ENCODE results near the gene NXPH1.
"Not testable (repeated sequence)": the region's sequence is repeated elsewhere in the genome, so short reads cannot be mapped to it uniquely, and the experiment has no call there.

Gene NXPH1

DNA sequence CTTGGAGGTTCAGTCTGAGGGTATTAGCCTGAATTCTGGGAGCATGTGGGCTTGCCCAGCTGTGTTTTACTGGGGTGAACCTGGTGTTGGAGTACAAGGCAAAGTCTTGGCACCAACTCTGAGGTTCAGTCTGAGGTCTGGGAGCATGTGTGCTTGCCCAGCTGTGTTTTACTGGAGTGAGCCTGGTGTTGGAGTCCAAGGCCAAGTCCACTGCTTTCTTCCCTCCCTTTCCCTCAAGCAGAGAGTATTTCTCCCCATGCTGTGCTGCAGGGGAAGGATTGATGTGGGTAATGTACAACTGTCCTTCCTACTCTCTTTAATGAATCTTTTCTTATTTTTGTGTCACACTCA lies 236.1 kb downstream of the NXPH1 start:
- in situ Hi-C loops (cut with MboI; ENCODE audit: low sequenced_read_pairs), result no loop called here

DNA sequence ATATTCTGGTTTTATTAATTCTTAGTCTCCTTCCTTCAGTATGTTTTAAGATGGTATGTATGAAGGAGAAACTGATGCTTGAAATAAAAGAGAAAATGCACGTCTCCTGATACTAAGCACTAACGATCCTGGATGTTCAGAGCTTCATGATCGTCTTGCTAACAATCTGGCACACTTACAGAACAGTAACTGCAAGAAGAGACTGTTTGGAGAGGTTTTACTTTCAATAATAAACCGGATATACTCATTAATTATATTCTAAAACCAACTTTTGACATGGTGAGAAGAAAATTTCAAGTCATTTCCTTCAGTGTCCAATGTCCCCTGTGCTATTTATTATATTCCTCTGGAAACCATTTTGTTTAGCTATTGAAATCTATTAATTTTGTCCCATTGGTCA lies 251.0 kb downstream of the NXPH1 start:
- in situ Hi-C loops (cut with MboI; ENCODE audit: low sequenced_read_pairs), result no loop called here

DNA sequence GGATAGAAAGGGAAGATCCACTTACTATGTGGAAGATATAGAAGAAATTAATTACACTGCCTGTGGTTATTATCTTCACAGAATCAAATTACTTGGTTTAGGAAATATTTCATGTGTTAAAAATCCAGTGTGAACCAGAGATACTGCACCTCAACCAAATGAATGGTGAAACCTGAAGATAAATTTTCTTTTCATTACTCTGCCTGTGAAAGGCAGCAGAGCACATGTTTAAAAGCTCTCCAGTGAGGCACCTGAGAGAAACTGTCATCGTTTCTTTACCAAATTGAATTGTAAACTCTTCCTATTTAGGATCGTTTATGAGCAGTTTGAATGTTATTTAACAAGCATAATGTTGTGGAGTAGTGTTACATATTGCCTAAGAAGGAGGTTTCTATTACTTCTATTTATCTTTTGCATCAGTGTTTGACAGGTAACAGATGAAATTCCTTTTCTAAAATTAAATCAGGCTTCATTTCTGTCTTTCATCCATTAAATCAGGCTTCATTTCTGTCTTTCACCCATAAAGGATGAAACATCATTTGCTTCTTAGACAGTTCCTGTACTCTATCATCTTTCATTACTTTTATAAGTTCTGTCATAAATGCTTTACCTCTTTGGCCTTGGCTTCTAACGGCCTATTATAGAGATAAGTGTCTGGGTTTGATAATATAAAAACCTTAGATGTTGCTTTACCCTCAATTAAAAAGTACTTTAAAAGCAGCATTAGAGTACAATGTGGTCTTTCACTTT lies 266.6 kb downstream of the NXPH1 start:
- in situ Hi-C loops (cut with MboI; ENCODE audit: low sequenced_read_pairs), result no loop called here

DNA sequence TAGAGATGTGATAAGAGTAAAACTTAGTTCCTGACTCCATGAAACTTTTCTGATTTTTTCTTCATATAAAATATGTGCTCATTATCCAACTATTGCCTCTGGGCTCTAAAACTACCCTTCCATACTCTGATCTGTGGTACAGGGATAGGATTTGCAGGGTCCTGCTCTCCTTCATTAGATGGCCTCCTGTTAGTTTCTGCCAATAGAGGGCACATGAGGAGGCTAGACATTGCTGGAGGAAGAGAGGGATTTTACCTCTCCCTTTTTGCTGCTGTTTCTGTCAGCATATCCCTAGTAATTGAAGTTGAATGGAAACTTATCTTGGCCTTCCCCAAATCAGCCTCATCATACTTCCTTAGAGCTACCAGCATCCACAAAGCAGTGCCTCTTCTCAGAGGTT lies 269.4 kb downstream of the NXPH1 start:
- in situ Hi-C loops (cut with MboI; ENCODE audit: low sequenced_read_pairs), result no loop called here

DNA sequence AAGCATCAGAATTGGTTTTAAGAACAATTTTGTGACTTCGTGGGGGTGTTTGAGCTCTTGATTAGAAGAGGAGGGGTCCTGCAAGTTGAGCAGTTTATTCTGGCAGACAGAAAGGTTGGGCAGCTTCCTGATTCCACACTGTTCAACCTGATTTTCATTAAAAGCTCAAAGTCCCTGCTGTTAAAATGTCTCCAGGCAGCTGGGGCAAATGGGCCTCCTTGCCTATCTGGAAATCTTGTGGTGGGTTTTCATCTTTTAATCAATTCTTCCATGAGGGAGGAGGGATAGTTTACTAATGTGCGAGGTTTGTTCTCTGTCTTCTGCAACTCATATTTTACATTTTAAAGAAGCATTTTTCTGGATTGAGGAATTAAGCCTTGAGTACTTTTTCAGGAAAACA lies 276.7 kb downstream of the NXPH1 start:
- in situ Hi-C loops (cut with MboI; ENCODE audit: low sequenced_read_pairs), result no loop called here

DNA sequence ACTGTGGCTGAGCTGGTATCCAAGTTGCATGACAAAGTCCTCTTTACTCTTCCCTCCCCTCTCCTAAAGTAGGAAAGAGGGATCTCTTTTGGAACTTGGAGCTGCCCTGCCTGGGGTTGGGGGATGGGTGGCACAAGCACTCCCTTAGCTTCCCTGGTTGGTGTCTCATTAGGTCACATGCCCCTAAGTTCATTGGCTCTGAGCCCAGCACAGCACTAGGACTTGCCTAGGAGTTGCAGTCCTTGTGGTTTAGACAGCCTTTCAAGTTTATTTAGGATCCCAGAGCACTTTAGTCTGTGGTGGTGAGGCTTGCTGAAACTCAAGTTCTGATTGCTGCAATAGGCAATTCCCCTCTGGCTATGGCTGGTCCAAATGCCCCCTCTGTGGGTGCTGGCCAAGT lies 281.4 kb downstream of the NXPH1 start:
- in situ Hi-C loops (cut with MboI; ENCODE audit: low sequenced_read_pairs), result no loop called here

DNA sequence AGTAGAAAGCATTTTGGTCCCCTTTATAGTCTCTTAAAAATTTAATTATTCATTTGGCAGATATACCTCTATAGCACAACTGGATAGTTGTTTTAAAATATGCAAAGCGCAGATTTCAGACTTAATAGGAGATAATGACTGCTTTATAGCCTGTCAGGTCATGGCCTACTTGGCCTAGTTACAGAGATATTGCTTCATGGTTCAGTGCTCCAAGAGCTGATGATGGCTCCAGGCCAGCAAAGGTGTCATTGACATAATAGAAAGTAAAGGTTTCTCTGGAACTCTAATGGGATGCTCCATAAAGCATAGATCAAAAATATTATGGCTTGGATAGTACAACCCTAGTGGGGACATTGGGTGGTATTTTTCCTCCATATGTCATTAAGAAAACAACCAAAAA lies 285.7 kb downstream of the NXPH1 start:
- in situ Hi-C loops (cut with MboI; ENCODE audit: low sequenced_read_pairs), result no loop called here

DNA sequence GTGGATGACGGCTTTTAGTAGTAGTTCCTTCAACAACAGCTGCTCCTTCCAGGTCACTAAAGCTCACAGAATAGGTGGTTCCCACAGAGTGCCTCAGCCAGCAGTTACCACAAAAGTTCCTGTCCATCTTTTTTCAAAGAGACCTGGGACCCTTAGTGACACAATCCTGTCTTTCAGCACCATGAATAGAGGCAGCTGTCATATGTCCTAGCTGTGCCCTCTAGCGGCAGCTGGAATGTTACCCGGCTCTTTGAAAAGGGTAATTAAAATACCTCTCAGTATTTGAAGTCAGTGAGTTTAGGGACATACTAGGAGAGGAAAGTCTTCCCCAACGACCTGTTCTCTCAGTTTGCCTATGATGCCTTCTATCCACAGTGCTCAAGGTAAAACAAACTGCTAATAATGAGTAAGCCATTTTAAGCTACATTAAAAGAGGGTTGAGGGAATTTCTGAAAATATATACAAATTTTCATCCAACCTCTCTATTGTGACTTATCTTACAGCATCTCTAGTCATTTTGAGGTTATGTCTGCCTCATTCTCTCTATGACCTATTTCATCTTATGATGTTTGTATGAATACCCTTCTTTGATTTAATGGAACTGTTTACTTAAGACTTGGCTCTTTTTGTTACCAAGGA lies 290.8 kb downstream of the NXPH1 start:
- in situ Hi-C loops (cut with MboI; ENCODE audit: low sequenced_read_pairs), result no loop called here

DNA sequence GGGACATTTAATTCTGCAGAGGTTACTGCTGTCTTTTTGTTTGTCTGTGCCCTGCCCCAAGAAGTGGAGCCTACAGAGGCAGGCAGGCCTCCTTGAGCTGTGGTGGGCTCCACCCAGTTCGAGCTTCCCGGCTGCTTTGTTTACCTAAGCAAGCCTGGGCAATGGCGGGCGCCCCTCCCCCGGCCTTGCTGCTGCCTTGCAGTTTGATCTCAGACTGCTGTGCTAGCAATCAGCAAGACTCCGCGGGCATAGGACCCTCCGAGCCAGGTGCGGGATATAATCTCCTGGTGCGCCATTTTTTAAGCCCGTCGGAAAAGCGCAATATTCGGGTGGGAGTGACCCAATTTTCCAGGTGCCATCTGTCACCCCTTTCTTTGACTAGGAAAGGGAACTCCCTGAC lies 298.3 kb downstream of the NXPH1 start:
- in situ Hi-C loops (cut with MboI; ENCODE audit: low sequenced_read_pairs), result not testable (repeated sequence)

DNA sequence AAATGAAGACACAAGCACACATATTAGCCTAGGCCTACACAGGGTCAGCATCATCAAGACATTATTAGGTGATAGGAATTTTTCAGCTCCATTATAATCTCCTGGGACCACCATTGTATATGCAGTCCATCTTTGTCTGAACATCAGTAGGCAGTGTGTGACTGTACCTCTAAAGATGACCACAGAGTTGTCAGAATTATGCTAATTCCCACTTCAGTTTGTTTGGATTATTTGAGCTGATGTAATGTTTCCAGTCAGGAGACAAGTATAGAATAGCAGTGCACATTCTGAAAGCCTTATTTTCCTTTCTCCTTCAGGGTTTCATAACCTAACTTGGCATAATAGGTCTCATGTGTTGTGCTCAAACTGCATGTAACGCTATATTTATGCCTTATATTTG lies 306.4 kb downstream of the NXPH1 start:
- in situ Hi-C loops (cut with MboI; ENCODE audit: low sequenced_read_pairs), result no loop called here

DNA sequence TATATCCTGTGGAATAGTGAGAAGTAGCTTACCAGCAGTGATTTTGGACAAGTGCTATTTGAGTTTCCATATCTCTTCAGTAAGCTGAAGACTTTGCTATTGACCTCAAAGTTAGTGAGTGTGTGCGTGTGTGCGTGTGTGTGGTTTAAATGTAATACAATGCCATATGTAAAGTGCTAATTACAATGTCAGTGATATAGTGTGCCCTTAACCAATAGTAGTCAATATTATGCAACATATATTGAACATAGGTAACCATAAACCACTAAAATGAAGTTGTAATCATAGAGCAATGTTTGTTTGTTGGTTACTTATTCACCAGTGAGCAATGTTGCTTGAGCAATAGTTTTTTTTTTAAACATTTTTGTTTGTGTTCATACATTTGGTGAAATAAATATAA lies 309.4 kb downstream of the NXPH1 start:
- in situ Hi-C loops (cut with MboI; ENCODE audit: low sequenced_read_pairs), result no loop called here

DNA sequence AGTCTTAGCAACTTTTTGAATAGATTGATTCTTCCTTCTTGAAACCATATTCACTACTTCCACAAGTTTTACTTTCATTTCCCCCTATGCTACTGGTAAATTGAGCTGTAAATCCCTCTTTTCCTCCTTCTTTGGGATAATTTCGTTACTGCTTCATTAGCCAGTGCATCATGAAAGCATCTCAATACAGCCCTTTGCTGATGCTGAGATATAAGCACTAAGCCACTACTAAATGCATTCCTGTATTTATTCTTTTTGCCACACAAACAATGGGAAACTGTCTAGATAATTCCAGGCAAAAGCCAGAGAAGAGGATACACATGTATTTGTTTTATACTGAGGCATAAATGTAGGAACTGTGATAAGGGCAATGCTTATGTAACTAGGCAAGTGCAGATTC lies 313.9 kb downstream of the NXPH1 start:
- in situ Hi-C loops (cut with MboI; ENCODE audit: low sequenced_read_pairs), result no loop called here

DNA sequence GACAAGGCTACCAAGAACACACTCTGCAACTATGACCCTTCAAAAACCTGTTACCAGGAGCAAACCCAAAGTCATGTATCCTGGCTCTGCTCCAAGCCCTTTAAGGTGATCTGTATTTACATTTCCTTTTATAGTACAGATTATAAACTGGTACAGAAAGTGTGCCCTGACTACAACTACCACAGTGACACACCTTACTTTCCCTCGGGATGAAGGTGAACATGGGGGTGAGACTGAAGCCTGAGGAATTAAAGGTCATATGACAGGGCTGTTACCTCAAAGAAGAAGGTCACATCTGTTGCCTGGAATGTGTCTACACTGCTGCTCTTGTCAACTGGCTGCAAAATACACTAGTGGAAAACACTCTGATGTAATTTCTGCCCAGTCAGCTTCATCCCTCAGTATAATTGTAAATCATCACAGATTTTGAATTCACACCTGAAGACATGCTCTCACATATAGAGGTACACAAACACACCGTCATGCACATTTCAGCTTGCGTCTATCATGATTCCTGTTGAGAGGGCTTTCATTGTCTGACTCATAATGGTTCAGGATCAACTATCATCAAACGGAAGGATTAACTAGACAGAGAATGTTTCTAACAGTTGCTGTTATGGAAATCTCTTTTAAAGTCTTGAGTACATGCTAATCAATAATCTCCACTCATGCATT lies 318.3 kb downstream of the NXPH1 start:
- in situ Hi-C loops (cut with MboI; ENCODE audit: low sequenced_read_pairs), result no loop called here

DNA sequence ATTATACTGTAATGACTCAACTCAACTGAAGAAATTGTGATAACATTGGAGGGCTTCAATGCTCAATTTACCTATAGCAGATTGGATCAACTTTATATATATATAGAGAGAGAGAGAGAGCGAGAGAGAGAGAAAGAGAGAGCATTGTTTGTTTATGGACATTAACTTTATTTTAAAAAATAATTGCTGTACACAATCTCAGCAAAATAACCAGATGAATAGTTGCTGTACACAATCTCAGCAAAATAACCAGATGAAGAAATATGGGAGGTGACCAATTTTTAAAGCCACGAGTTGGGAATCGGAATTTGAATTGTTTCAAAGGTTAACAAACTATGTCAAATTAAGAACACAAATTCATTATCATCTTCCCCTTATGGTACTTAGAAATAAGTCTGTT lies 319.9 kb downstream of the NXPH1 start:
- in situ Hi-C loops (cut with MboI; ENCODE audit: low sequenced_read_pairs), result no loop called here

DNA sequence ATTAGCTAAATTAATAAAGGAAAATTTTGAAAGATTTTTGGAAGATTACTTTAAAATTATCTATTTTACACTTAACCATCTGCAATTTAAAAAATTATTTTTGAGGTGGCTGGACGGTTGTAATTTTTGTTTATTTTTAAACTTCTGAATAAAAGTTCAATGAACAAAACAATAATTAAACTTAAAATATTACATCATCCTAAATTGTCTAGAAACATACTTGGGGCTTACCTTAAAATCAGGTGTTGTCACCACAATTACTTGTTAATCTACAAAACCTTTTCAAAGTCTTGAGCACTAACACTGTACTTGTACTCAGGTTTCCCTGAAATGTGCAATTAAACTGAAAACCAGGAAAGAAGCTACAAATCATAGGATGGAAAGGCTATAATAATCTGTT lies 328.3 kb downstream of the NXPH1 start:
- in situ Hi-C loops (cut with MboI; ENCODE audit: low sequenced_read_pairs), result no loop called here

DNA sequence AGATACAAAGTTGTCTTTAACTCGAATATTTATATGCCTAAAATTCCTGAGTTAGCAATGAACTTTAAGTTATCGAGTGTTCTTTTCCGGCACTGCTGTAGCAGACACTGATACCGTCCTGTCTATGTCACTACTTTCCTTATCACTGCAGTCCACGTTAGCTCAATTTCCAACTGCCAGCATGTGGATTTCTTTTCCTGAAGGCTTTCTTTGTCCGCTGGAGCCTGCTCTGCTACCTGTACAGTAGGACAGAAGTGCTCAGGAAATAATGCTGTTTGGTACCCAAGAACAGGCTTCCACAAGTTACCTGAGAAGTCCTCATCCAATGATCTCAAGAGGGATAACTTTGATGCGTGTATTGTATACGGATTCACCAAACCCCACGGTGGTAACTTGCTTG lies 329.4 kb downstream of the NXPH1 start:
- in situ Hi-C loops (cut with MboI; ENCODE audit: low sequenced_read_pairs), result no loop called here

DNA sequence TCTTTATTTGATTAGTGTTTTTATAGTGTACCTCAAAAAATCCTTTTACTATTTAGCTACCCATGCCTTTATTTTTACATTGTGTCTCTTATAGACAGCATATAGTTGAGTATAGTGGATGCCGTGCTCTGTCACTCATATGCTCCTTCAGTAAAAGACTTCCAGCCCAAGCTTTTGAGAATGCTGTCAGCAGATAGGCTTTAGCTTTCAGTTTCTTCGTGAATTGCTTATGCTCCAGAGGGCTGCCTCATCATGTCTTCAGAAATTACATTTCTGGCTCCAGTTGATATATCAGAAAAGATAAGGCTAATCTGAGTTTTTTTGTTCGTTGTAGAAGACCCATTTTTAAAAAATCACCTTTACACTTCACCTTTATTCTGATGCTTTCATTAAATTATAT lies 332.0 kb downstream of the NXPH1 start:
- in situ Hi-C loops (cut with MboI; ENCODE audit: low sequenced_read_pairs), result no loop called here

DNA sequence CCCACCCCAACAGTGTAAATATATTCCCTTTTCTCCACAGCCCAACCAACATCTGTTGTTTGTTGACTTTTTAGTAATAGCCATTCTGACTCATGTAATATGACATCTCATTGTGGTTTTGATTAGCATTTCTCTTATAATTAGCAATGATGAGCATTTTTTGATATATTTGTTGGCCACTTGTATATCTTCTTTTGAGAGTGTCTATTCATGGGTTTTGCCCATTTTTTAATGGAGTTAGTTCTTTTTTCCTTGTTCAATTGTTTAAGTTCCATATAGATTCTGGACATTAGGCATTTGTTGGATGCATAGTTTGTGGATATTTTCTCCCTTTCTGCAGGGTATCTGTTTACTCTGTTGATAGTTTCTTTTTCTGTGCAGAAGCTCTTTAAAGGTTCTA lies 340.1 kb downstream of the NXPH1 start:
- in situ Hi-C loops (cut with MboI; ENCODE audit: low sequenced_read_pairs), result no loop called here

DNA sequence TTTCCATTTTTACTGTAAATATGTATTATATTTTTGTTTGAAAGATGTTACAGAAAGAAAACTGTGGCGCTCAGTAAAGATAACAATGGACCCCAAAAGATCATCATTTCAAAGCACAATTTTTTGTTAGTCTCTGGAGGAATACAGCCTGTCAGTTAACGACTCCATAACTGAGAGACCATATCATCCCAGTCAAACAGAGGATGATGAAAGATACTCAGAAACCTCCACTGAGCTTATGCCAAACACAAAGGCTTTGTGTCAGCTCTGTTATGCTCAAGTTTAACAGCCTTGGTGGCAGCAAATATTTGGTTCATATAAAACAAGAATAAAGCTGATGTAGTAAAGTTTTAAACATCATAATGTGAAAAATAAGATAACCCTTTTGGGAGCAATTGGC lies 345.1 kb downstream of the NXPH1 start:
- in situ Hi-C loops (cut with MboI; ENCODE audit: low sequenced_read_pairs), result no loop called here

DNA sequence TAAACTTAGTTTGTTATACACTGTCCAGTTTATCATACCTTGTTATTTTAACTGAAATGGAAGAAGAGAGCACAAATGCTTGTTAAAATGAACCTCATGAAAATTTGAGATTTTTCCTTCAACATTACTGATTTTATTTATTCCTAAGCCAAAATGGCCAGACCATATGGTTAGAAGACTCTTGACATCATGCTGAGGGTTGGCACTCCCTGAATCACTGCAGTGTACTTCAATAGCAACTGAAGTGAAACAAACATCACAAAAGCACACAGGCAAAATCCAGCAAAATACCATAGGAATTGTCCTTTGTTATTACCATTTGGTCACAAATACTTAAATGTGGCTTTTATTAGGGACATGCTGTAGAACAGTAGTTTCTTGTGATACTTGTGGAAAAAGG lies 347.8 kb downstream of the NXPH1 start:
- in situ Hi-C loops (cut with MboI; ENCODE audit: low sequenced_read_pairs), result no loop called here

DNA sequence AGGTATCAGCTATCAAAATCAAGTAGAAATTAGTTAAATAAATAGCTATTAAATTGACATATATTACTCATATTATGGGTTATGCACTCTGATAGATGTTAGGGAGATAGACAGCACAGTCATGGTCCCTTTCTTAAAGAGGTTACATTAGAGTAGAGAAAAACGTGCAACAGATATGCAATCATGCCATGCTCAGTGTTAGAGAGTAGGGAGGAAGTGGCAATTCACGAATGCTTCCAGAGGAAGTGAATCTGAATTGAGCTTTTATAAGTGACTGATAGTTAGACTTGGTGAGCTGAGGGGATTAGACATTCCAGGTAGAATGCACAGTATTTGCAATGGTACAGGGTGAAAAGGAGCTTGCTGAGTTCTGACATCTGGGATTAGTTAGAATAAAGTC lies 349.8 kb downstream of the NXPH1 start:
- in situ Hi-C loops (cut with MboI; ENCODE audit: low sequenced_read_pairs), result no loop called here

DNA sequence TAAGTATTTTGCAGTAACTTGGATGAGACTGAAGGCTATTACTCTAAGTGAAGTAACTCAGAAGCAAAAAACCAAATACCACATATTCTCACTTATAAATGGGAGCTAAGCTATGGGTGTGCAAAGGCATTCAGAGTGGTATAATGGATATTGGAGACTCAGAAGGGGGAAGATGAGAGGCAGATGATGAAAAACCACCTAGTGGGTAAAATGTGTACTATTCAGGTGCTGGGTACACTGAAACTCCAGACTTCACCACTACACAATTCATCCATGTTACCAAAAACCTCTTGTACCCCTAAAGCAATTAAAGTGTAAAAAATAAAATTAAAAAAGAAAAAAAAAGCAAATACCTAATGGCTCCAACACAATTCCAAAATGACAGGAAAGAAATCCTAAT lies 351.7 kb downstream of the NXPH1 start:
- in situ Hi-C loops (cut with MboI; ENCODE audit: low sequenced_read_pairs), result no loop called here
